Loucy (cell line): ENCODE results near the gene NGFR.

Source experiments
- H2AFZ ChIP-seq: fragments of 200-600 bp; sonication (generic); 2 replicates; pipeline ENCODE4 v1.6.0; 2016; ENCODE audit warnings: antibody characterized with exemption, mild to moderate bottlenecking, low read length, moderate library complexity
- H3F3A ChIP-seq: fragments of 200-600 bp; 2 replicates; pipeline ENCODE4 v1.6.0; 2016; ENCODE audit warnings: antibody characterized with exemption, low read depth, mild to moderate bottlenecking
- H3K27me3 ChIP-seq: fragments of 200-600 bp; sonication (generic); 2 replicates; pipeline ENCODE4 v1.6.1; 2014; ENCODE audit warnings: low read length, mild to moderate bottlenecking; ENCODE audit not compliant: insufficient read depth, poor library complexity, severe bottlenecking
- H3K36me3 ChIP-seq: fragments of 200-600 bp; sonication (generic); 2 replicates; pipeline ENCODE4 v1.6.1; 2016; ENCODE audit warnings: low read length; ENCODE audit not compliant: insufficient read depth
- H3K4me1 ChIP-seq: fragments of 200-600 bp; sonication (generic); 2 replicates; pipeline ENCODE4 v1.5.1; 2014; ENCODE audit warnings: low read length, mild to moderate bottlenecking; ENCODE audit not compliant: insufficient read depth, poor library complexity, severe bottlenecking
- H3K4me2 ChIP-seq: fragments of 200-600 bp; sonication (generic); 2 replicates; pipeline ENCODE4 v1.6.0; 2014; ENCODE audit warnings: antibody characterized with exemption, low read length, low read depth, mild to moderate bottlenecking; ENCODE audit not compliant: poor library complexity, severe bottlenecking
- H3K4me3 ChIP-seq: fragments of 200-600 bp; sonication (generic); 2 replicates; pipeline ENCODE4 v1.5.1; 2014; ENCODE audit warnings: low read length, mild to moderate bottlenecking, mixed read lengths; ENCODE audit not compliant: poor library complexity, severe bottlenecking
- H3K79me2 ChIP-seq: fragments of 200-600 bp; sonication (generic); 2 replicates; pipeline ENCODE4 v1.6.1; 2014; ENCODE audit warnings: low read length; ENCODE audit not compliant: insufficient read depth
- H3K9ac ChIP-seq: fragments of 200-600 bp; sonication (generic); 2 replicates; pipeline ENCODE4 v1.6.0; 2014; ENCODE audit warnings: mild to moderate bottlenecking, low read depth, low read length, moderate library complexity; ENCODE audit not compliant: poor library complexity, severe bottlenecking
- H3K9me2 ChIP-seq: fragments of 200-600 bp; sonication (generic); replicated peaks from 2 replicates; pipeline ENCODE4 v1.6.1; 2016; ENCODE audit warnings: low read depth, low read length, mixed read lengths
- H3K9me3 ChIP-seq: fragments of 200-600 bp; sonication (generic); 2 replicates; pipeline ENCODE4 v1.6.1; 2014; ENCODE audit warnings: mild to moderate bottlenecking, antibody characterized with exemption, low read length, low read depth; ENCODE audit not compliant: insufficient read depth
- H4K20me1 ChIP-seq: fragments of 200-600 bp; sonication (generic); 2 replicates; pipeline ENCODE4 v1.6.0; 2014; ENCODE audit warnings: antibody characterized with exemption, low read length, mild to moderate bottlenecking; ENCODE audit not compliant: insufficient read depth, poor library complexity, severe bottlenecking
- CTCF ChIP-seq: fragments of 200-600 bp; sonication (generic); conservative IDR thresholded peaks from 2 replicates; pipeline ENCODE4 v1.5.1; 2014; ENCODE audit warnings: mild to moderate bottlenecking, antibody characterized with exemption, low read length
- EZH2phosphoT487 ChIP-seq: fragments of 200-600 bp; IDR thresholded peaks from 2 replicates; pipeline ENCODE4 v1.6.1; 2018; ENCODE audit warnings: antibody characterized with exemption, mild to moderate bottlenecking, moderate library complexity, borderline replicate concordance

The NGFR gene

GRCh38 chr17:49551221-49552069, 56.4 kb downstream of the NGFR start:
- H3K36me3 ChIP-seq, result no peaks in the 10 kb centered on the region
- H3K9ac ChIP-seq, result no peak overlapping the region
- no peak overlapping the region for H3K4me2 ChIP-seq
- H3K9me3 ChIP-seq, result no peaks in the 10 kb centered on the region
- no peaks in the 10 kb centered on the region for H3K79me2 ChIP-seq
- H3K9me2 ChIP-seq, result no peaks in the 10 kb centered on the region
- H3F3A ChIP-seq, result no peaks in the 10 kb centered on the region
- TF ChIP-seq CTCF, result no peak
- TF ChIP-seq EZH2phosphoT487, result no peak
- H4K20me1 ChIP-seq, result no peaks in the 10 kb centered on the region
- H2AFZ ChIP-seq, result no peak overlapping the region
- H3K4me3 ChIP-seq, result no peak overlapping the region
- no peaks in the 10 kb centered on the region for H3K27me3 ChIP-seq
- H3K4me1 ChIP-seq, result peaks cover 12% of the 10 kb centered on the region

- Histone ChIP-seq H3K36me3 (no peaks in the 10 kb centered on the region), H4K20me1 (no peaks in the 10 kb centered on the region), H3K9me2 (no peaks in the 10 kb centered on the region), H3K27me3 (no peaks in the 10 kb centered on the region), H3K4me1 (peaks cover 12% of the 10 kb centered on the region), H3K4me3 (no peak overlapping the region), H3K4me2 (no peak overlapping the region), H2AFZ (no peak overlapping the region), H3K79me2 (no peaks in the 10 kb centered on the region), H3F3A (no peaks in the 10 kb centered on the region), H3K9me3 (no peaks in the 10 kb centered on the region), H3K9ac (no peak overlapping the region)
- TF ChIP-seq CTCF (no peak), EZH2phosphoT487 (no peak)
Measured at GRCh38 chr17:49552070-49552751, 57.1 kb downstream of the NGFR start.

GRCh38 chr17:49553676-49554335, 58.7 kb downstream of the NGFR start:
- Histone ChIP-seq H2AFZ (no peak overlapping the region), H3K36me3 (no peaks in the 10 kb centered on the region), H3F3A (no peaks in the 10 kb centered on the region), H4K20me1 (no peaks in the 10 kb centered on the region), H3K4me3 (no peak overlapping the region), H3K27me3 (no peaks in the 10 kb centered on the region), H3K4me2 (no peak overlapping the region), H3K4me1 (peaks cover 10% of the 10 kb centered on the region), H3K9ac (no peak overlapping the region), H3K9me3 (no peaks in the 10 kb centered on the region), H3K79me2 (no peaks in the 10 kb centered on the region), H3K9me2 (no peaks in the 10 kb centered on the region)
- TF ChIP-seq CTCF (no peak), EZH2phosphoT487 (no peak)
